ENCODE data around the gene NOL6.
A peak's percentile ranks its signal among the peaks of the same experiment; 100 is the strongest.
"Not testable (repeated sequence)": the region's sequence is repeated elsewhere in the genome, so short reads cannot be mapped to it uniquely, and the experiment has no call there.

NOL6 gene, protein sequence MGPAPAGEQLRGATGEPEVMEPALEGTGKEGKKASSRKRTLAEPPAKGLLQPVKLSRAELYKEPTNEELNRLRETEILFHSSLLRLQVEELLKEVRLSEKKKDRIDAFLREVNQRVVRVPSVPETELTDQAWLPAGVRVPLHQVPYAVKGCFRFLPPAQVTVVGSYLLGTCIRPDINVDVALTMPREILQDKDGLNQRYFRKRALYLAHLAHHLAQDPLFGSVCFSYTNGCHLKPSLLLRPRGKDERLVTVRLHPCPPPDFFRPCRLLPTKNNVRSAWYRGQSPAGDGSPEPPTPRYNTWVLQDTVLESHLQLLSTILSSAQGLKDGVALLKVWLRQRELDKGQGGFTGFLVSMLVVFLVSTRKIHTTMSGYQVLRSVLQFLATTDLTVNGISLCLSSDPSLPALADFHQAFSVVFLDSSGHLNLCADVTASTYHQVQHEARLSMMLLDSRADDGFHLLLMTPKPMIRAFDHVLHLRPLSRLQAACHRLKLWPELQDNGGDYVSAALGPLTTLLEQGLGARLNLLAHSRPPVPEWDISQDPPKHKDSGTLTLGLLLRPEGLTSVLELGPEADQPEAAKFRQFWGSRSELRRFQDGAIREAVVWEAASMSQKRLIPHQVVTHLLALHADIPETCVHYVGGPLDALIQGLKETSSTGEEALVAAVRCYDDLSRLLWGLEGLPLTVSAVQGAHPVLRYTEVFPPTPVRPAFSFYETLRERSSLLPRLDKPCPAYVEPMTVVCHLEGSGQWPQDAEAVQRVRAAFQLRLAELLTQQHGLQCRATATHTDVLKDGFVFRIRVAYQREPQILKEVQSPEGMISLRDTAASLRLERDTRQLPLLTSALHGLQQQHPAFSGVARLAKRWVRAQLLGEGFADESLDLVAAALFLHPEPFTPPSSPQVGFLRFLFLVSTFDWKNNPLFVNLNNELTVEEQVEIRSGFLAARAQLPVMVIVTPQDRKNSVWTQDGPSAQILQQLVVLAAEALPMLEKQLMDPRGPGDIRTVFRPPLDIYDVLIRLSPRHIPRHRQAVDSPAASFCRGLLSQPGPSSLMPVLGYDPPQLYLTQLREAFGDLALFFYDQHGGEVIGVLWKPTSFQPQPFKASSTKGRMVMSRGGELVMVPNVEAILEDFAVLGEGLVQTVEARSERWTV

DNA sequence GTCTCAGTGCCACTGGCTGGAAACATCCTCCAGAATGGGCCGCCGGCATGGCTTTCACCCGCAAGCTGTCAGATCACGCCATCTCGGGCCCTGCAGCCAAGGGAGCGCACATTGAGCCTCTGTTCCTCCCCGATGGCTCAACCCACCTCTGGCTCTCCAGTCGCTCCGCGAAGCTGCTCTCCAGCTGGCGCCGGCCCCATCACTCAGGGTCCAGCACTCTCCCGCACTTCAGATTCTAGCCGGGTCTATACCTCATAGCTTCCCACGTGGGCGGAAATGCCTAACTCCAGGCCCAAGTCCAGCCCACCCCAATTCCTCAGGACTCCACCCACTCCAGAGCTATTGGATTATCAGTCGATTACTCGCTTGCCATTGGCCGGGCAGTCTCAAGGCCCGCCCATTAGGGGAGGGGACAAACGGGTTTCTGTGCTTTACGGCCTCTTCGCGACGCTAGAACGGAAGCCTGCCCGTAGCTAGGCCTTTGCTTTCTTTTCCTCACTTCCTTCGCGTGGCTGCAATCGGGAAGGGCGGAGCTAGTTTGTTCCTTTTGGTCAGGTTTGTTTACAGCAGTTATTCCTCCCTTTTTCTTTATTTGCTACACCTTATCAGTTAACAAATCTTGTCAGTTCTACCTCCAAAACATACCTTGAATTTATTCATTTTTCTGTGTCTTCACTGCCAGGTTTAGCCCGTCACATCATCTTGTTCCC lies at the start of gene NOL6:
Gene NOL6, minus strand, starts transcription at position 282 of the 710 bp plus-strand sequence. Its CDS starts 82 bp downstream, at position 200.
- peak; percentile 98 to 99 for DNase-seq

DNA sequence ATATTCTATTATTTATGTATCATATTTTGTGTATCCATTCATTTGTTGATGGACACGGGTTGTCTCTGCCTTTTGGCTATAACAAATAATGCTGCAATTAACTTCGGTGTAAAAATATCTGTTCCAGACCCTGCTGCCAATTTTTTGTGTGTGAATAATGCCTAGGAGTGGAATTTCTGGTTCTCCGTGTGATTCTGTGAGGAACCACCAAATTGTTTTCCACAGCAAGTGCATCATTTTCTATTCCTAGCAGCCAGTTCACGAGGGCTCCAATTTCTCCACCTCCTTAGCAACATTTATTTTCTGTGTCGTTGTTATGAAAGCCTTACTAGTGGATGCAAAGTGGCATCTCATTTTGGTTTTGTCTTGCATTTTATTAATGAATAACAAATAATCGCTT lies 48.1 kb upstream of the NOL6 start:
- DNase-seq = not testable (repeated sequence)

DNA sequence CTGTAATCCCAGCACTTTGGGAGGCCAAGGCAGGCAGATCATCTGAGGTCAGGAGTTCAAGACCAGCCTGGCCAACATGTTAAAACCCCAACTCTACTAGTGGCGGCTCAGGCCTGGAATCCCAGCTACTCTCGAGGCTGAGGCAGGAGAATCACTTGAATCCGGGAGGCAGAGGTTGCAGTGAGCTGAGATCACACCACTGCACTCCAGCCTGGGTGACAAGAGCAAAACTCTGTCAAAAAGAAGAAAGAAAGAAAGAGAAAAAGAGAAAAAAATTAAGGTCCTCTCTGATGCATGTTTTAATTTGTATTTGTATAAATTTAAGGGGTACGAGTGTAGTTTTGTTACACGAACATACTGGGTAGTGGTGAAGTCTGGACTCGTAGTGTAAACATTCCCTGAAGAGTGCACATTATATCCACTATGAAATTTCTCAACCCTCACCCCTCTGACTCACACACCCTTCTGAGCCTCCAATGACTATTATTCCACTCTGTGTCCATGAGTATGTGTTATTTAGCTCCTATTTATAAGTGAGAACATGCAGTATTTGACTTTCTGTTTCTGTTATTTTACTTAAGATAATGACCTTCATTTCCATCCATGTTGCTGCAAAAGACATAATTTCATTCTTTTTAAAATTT lies 44.3 kb upstream of the NOL6 start:
- DNase-seq = not testable (repeated sequence)

DNA sequence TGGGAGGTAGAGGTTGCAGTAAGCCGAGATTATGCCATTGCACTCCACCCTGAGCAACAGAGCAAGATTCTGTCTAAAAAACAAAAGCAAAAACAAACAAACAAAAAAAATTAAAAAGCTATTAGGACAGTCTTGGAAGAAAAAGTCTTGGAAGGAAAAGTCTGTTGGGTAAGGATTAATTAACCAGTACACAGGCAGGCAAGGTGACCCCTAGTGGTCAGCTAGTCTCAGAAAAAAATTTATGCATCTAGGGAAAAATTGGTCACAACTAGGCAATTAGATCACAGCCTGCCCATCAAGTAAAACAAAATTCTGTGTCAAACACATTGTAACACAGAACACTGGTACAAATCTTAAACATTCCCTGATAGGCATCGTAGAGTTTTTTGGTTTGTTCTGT lies 43.6 kb upstream of the NOL6 start:
- peak in 1 of 2 donors; percentile 28 for DNase-seq

DNA sequence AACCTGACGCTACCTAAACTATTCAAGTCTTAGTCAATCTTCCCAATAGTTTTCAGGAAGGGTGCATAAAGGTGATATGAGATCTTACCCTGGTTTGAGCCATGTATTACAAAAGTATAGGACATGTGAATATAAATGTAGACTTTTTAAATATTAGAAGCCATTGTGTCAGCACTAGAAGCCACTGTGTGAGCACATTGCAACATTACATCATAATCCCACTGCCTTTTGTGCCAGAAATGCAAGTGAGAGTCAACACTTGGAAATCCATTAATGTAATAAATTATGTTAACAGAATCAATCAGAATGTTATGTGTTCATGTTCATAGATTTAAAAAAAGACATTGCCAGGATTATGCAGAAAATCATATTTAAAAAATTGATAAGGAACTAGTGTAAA lies 42.7 kb upstream of the NOL6 start:
- not testable (repeated sequence) for DNase-seq

DNA sequence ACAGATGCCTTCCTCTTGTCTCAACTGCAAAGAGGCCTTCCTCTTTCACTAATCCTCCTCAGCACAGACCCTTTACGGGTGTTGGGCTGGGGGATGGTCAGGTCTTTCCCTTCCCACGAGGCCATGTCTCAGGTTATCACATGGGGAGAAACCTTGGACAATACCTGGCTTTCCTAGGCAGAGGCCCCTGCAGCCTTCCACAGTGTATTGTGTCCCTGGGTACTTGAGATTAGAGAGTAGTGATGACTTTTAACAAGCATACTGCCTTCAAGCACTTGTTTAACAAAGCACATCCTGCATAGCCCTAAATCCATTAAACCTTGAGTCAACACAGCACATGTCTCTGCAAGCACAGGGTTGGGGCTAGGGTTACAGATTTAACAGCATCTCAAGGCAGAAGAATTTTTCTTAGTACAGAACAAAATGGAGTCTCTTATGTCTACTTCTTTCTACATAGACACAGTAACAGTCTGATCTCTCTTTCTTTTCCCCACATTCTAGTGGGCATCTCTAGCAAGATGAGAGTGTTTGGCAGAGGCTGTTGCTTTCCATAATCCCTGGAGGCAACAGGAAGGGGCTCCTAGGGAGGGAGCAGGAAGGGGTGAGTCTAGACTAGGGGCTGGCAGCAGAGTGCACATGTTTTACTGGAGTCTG lies 41.7 kb upstream of the NOL6 start:
- not testable (repeated sequence) for DNase-seq

DNA sequence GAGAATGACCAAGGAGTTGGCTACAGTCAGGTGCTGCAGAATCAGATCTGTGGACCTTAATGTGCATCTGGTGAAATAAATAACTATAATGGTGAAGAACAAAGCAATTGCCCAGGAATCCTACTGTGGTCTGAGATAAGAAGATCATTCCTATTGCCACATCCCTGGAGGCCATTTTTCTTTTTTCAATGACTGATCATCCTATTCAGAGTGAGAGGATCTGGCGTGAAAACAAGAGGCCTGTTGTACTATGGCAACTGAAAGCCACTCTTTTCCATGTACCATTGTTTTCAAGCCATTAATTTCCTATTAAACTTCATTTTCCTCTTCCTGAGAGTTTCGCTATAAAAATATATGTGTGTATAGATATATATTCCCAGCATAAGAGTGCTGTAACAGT lies 38.8 kb upstream of the NOL6 start:
- not testable (repeated sequence) for DNase-seq

DNA sequence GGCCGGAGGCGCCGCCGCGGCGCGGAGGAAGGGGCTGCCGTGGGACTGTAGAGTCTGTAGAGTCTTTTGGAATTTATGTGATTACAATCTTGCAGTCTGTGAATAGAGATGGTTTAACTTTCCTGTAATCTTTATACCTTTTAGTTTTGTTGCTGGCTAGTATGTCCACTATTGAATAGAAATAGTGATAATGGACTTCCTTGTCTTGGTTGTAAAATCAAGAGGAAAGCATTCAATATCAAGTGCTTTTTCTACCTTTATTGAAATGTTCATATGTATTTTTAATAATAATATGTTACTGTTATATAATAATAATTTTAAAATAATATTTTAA lies 37.4 kb upstream of the NOL6 start:
- not testable (repeated sequence) for DNase-seq

DNA sequence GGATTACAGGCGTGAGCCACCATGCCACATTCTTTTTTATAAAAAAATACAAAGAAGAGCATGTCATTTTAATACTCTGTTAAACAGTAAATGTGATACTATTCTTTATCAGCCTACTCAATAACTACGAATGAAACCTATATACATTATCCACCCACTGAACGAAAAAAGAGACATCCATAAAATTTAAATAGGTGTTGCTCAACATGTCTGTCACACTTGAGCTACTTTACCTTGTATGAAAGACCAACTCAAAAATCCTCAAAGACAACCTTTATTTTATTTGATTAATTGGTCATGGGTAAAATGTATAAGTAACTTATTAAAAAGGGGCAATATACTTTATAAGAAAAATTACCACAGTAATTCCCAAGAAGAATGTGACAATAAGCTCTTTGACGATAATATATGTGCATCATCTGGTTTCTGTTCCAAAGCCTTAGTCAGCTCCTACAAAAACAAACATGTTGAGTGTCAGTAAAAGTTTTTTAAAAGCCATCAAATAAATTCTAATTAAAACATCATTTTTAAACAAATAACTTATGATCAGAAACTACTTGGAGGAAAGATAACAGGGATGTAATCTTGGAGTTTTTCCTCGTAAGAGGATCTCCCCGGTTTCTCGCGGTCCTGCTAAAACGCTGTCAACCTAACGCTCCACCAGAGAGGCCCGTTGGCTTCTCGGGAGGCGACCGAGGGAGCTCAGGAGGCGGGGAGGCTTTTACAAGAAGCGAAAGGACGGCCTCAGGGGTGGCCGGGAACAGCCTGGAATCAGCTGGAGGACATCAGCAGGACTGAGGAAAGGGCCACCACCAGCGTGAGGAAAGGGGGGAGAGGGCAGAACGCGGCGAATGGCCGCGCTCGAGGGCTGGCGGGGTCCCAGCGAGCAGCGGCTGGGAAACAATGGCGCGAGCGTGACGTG lies 36.8 kb upstream of the NOL6 start:
- peak in 1 of 2 donors; percentile 36 for DNase-seq

DNA sequence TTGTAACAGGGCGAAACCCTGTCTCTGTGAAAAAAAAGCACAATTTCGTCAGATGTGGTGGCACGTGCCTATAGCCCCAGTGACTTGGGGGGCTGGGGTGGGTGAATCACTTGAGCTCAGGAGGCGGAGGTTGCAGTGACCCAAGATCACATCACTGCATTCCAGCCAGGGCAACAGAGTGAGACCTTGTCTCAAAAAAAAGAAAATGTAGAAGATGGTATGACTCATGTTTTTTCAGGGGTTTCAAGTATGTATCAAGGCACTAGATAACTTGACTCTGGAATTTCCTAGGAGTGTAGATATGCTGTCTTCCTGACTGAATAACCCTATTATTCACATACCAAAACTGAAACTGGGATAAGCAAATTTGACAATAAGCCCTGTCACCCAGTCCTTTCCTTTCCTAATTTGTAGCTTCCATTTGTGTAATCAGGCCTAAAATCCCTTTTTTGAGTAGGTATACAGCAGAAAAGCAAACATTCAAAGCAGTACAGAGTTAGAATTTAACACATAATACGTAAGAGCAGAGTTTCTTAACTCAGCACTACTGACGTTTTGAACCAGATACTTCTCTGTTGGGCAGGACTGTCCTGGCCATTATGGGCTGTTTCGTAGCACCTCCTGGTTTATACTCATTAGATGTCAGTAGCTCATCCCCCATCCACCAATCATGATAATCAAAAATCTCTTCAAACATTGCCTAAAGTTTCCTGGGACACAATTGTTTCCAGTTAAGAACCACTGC lies 33.1 kb upstream of the NOL6 start:
- DNase-seq = no peak

DNA sequence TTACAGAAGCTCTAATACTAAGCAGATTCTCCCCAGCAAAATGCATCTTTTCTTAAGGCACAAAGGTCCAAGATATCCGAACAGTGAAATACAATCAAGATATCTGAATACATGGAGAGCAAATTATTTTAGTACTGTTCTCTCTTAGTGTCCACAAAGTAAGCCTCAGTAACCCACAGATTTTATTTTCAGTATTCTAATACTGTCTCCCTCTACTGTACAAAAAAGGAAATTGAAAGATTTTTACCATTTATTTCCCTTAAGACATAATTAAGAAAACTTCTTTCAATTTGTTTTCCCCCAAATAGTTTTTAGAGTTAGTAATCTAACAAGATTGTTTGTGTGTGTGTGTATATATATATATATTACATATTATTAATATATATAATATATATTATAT lies 24.7 kb upstream of the NOL6 start:
- DNase-seq = peak in 1 of 2 donors; percentile 28

DNA sequence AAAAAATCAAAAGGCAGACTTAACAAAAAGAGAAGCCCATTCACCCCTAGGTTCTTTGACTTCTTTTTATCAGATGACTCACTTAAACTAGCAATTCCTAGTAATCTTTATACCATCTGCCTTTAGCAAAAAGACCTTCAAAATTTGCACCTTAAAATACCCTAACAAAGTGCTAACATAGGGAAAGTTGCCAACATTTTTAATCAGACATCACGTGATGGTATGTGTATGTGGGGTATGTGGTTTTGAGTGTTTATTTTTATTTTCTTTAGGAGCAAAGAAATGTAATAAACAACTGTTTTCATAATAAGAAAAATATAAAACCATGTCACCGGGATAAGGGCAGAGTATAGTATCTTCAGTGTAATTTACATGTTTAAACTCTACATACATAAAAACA lies 20.1 kb upstream of the NOL6 start:
- not testable (repeated sequence) for DNase-seq

DNA sequence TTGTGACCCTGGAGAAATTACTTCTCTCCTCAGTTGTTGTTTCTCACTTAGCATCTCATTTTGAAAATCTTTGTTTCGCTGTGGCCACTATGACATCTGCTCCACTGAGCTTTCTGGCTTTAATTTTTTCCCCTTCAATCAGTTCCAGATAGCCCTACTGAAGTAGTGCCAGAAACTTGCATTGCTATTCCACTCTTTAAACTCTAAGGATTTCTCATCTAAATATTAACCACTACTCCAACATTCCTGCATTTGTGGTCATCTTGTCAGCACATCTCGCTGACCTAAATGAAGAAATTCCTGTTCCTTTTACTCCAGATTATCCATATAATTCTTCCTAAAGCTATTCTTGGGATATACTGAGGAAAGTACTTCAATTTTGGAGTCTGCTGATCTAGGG lies 15.3 kb upstream of the NOL6 start:
- no peak for DNase-seq

DNA sequence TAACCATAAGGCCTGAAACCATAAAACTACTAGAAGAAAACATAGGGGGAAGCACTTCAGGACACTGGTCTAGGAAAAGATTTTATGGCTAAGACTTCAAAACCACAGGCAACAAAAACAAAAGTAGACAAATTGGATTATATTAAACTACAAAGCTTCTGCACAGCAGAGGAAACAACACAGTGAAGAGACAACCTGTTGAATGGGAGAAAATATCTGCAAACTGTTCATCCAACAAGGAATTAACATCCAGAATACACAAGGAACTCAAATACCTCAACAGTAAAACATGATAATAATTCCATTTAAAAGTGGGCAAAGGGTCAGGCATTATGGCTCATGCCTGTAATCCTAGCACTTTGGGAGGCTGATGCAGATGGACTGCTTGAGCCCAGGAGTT lies 11.6 kb upstream of the NOL6 start:
- not testable (repeated sequence) for DNase-seq

DNA sequence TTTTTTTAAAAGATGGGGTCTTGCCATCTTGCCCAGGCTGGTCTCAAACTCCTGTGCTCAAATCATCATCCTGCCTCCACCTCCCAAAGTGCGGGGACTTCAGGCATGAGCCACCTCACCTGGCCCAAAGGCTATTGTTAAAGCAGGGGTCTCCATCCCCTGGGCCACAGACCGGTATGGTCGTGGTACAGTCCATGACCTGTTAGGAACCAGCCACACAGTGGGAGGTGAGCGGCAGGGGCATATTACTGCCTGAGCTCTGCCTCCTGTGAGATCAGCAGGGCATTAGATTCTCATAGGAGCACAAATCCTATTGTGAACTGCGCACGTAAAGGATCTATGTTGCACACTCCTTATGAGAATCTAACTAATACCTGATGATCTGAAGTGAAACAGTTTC lies 7.3 kb upstream of the NOL6 start:
- no peak for DNase-seq

DNA sequence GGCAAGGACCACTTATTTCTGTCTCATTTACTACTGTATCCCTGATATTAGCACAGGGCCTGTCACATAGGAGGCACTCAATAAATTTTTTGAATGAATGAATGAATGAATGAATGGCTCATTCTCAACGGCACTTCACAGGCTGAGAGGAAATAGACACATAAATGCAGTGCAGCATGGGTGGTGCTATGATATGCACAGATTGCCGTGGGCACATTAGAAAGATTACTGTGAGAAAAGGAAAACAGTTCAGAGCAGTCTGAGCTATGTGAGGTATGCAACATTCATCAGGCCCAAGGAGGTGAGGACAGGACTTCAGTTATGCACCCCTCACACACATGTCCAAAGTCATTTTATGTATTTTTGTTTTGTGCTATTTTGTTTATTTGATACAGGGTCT lies 6.4 kb upstream of the NOL6 start:
- no peak for DNase-seq

DNA sequence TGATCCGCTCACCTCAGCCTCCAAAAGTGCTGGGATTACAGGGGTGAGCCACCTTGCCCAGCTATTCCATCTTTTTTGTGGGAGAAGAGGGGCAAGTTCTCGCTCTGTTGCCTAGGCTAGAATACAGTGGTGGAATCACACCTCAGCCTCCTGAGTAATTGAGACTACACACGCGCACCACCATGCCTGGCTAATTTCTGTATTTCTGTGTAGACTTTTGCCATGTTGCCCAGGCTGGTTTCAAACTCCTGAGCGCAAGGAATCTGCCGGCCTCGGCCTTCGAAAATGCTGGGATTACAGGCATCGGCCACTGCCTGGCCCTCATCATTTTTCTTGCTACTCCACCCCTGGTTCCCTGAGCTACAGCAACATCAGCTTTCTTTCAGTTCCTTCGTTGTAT lies 2.8 kb upstream of the NOL6 start:
- DNase-seq = no peak

DNA sequence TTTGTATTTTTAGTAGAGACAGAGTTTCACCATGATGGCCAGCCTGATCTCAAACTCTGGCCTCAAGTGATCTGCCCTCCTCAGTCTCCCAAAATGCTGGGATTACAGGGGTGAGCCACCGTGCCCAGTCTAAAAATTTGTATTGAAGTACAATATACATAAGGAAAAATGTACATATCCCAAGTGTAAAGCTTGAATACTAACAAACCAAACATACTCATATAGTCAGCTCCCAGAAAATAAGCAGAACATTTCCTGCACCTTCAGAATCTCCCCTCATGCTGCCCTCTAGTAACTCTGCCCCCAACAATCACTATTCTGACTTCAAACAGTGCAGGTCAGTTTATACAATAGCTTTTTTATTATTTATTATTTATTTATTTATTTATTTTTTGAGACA lies 1.6 kb upstream of the NOL6 start:
- DNase-seq = no peak

DNA sequence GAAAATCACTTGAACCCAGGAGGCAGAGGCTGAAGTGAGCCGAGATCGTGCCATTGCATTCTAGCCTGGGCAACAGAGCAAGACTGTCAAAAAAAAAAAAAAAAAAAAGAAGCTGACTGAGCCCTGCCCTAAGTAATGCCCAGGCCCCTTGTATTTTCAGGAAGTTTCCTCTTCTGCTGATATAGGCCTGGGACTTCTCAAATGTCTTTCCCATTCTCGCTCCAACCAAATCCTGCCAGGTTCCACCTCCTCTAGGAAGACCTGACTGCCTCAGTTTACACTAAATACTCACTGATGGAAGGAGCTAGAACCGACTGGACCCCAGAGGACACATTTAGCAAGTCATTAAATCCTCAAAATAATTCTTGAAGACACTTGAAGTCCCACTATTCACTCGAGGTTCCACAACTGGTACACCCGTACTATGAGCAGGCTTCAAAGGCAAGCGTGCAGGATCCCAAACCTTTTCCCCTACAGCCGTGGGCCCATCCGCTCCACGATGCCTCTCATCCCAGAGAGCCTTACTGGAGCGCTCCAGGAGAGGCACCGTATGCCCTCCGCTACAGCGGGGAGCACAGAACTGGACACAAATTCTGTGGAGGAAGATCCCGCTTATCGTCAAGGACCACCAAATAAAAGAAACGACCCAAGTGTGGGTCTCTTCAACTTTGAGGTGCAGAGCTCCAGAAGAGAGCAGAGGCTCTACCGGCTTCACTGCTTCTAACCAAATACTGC lies 676 bp downstream of the NOL6 start:
- no peak for DNase-seq
